NOMO-1 (cell line): Measurements from ENCODE around the gene SCUBE2.
A peak's percentile ranks its signal among the peaks of the same experiment; 100 is the strongest.

Source experiments
- DNase-seq, 2 experiments: peaks; one replicate each; lab custom pipeline; 2025; ENCODE audit not compliant: unreplicated experiment in 2 of 2; lab: John Stamatoyannopoulos, UW

SCUBE2 gene

GRCh38 chr11:9049959-9050358 is 41.4 kb downstream of the SCUBE2 start:
- no peak for DNase-seq

DNA sequence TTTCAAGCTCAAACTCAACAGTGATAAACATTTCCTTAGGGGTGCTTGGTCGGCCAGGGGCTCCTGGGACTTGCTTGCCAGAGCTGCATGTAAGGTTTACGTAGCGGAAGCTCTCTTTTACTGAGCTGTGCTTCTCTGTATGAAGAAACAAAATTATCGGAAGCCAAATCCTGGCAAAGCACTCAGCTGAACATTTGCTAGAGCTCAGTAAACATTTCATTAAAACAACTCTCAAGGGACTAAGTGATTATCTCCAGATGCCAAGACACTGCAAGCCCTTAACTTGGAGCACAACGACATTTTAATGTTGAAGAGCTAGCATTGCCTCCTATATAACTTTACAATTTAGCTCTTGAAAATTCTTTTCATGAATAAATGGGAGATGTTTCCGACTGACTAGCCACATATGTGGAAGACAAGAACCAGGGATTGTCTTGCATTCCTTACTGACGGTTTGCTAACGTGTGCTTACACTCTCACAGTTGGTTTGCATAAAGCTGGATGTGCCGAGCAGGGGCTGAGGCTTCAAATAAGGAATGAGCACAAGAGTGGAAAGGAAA is 43.4 kb downstream of the SCUBE2 start:
- DNase-seq = no peak

DNA sequence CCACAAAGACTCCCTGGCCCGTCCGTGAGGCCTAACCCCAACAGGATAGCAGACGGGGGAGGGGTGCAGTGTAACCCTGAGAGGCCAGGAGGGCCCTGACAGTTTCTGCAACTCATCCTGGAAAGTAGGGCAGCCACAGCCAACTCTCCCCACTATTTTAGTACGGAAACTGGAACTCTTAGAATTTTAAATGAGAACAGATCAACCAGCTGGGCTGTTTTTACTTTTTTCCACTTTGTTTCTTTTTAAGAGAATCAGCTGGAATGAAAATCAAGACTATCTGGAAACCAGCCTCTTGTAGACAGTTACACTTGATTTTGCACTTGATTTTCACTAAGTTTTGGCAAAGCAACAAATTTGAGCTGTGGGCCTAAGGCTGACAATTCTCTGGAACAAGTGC is 44.9 kb downstream of the SCUBE2 start:
- DNase-seq = no peak

DNA sequence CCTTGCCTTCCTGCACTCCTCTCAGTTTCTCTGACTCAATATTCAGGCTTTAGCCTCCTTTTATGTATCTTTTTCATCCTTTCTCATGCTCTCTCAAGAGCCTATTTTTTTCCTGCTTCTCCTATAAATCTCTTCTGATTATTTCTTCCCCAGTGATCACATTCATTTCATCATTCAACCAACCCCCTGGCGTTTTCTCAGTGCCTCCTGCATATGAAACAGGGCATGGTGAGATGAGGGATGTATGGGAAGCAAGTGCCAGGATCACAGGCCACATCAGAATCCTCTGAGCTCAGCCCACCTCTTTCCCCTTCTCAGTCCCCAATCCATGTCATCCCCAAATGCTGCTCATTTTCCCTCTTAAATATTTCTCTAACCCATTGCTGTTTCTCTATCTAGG is 48.9 kb downstream of the SCUBE2 start:
- no peak for DNase-seq

DNA sequence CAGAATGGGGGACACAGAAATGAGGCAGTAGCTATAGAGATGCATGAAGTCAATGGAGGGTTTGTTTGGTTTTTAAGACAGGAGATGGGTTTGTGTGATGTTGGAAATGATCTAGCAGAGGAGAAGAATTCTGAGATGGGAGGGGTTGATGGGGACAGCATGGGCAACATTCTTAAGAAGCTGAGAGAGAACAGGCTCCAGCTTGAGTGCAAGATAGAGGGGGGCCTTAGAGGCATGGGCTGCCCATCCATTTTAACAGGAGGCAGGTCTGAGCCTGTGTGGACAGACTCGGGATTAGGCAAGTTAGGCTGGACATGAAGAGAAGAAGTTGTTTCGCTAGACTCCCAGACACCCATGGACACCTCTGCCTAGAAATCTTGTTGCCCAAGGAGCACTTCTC is 49.7 kb downstream of the SCUBE2 start:
- DNase-seq = no peak

GRCh38 chr11:9040410-9040809 is 51.0 kb downstream of the SCUBE2 start:
- no peak for DNase-seq

DNA sequence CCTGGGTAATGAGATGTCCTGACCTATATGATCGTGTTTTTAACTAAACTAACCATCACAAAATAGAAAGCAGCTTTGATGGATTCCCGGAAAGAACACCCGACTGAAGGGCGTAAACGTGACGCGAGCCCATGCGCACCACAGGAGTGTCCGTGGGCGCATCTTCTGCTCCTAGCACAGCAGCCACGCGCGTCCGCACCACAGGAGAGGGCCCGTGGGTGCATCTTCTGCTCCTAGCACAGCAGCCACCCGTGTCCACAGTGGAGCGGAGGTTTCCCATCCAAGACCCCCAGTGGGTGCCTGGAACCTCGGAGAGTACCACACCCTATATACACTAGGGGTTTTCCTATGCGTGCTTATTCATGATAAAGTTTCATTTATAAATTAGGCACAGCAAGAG is 51.5 kb downstream of the SCUBE2 start:
- no peak for DNase-seq

- peak; percentile 6 to 64 for DNase-seq
These were observed 52.2 kb downstream of the SCUBE2 start for GRCh38 chr11:9039198-9039597.

DNA sequence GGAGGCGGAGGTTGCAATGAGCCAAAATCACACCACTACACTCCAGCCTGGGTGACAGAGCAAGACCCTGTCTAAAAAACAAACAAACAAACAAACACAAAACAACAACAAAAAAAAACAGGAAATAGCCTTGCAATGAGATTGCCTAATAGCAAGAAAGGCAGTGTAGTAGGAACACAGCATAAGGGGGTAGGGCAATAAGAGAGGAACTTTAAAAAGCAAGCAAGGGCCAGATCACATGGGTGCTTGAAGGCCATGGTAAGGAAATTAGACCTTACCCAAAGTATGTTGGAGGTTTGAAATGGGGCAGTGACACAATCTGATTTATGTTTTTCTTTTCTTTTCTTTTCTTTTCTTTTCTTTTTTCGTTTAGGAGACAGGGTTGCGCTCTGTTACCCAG is 52.9 kb downstream of the SCUBE2 start:
- DNase-seq = peak; percentile 54 to 58

- no peak for DNase-seq
These were observed 53.4 kb downstream of the SCUBE2 start for GRCh38 chr11:9037963-9038362.

DNA sequence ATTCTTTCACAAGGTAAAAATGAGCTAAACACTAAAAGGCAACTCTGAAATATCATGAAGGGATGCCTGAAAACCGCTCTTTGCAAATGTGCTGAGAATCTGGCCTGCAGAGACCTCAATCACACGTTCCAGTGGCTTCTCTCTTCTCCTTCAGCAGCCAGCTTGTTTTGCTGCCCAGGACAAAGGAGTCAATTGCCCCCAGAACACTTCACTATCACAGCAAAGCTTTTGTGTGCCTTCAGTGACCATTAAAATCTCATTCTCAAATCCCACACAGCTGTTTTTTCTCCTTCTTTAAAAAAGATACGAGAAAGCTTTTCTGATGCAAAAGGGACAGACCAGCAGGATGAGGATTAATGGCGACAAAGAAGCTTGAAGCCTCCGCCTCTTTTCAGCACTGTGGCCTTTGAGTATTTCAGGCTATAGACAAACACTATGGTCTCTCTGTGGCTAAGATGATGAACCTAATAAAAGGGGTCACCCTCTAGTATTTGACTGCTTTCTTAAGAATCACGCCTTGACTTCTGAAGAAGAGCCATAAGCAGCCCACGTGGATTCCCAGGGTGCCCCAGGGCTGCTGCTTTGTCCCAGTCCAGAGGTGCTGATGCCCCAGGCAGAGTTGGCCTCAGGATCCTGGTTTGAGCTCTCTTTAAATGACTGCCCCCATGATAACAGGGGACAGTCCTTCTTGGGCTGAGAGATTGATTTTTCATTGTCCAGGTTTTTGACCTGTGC is 54.2 kb downstream of the SCUBE2 start:
- DNase-seq = no peak

DNA sequence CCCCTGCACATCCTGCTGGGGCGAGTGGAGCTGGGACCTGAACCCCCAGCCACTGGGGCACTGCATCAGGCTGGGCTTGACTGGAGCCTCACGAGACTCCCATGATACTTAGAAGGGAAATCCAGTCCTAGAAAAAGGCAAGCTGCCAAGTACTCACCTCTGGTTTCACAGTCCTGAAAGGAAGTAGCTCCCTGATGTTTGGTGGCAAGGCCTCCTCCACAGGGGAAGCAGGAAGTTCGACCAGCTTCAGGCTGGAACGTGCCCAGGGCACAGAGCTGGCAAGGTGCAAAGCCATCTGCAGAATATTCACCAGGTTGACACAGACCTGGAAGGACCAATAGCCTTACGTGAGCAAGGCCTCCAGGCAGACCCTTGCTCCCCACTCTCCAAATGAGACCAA is 60.8 kb downstream of the SCUBE2 start:
- DNase-seq = no peak

- DNase-seq = no peak
These were observed 62.0 kb downstream of the SCUBE2 start for GRCh38 chr11:9029422-9029821.

DNA sequence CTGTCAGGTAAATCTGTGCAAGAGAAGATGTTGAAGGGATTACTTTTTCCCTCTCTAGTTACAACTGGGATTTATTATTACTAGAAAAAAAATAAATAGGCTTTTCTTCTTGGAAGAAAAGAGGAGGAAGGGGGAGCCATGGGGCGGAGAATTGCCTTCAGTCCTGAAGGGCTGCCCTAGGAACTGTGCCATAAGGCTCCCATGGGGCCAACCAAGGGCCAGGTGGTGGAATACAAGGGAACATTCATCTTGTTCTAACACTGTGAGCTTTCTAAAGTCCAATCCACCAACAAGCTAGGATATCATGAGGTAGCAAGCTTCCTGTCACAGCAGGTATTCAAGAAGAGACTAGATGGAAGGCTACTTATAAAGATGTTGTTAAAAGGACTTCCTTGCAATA is 62.8 kb downstream of the SCUBE2 start:
- no peak for DNase-seq

DNA sequence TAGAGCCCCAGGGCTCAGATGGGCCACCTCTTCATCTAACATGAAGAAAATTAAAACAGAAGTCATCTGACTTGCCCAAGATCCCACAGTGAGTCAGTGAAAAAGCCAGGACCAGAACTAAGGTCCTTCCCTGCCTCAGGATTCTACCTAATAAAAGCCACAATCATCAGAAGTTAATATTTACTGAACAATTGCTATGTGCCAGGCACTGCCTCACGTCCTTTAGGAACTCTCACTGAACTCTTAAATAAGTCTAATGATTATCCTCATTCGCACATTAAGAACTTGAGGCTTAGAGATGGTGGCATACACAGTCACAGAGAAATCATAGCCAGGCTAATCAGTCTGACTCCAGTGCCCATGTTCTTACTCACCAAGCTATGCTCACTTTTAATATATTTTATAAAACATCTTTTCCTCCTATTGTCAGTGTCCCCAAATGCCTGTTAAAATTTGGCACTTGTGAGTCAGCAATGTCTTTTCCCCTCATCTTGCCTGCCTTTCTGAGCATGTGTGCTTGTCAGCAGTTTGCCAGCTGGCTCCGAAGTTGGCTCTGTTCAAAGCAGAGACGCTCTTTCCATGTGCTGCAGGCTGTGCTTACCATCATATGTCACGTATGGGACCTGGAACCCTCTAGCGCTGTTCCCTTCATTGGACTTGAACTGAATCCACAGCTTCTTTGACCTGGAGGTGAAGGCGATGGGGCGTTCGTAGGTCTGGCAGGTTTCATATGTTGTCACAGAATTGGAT is 66.1 kb downstream of the SCUBE2 start:
- DNase-seq = no peak

DNA sequence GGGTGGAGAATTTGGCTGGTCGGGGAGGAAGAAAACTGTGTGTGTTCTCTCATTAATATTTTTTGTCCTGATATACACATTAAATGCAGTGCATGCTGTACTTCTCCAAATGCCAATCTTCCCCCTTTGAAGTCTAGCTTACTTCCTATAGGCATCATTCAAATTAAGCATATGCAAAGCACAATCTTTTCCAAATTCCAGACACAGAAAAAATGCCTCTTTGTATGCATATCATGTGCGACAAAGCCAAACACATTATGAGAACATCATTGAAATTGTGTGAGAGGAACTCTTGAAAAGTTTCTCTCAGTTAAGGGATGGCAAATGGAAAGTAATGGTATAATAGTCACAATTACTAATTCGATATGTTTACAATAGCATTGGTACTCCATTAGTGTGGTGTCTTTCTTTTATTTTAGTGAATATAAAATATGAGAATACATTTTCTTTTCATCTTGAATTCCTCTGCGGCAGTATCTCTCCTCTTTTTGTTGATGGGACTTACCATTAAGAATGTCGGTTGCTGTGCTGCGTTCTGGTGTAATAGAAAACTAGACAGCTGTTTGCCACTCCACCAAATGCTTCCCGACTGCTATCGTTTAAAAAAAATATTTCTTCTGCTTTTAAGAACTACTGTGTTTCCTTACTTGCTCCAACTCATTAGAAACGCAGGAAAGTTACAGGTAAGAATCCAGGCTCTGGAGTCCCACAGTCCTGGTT is 68.3 kb downstream of the SCUBE2 start:
- no peak for DNase-seq

DNA sequence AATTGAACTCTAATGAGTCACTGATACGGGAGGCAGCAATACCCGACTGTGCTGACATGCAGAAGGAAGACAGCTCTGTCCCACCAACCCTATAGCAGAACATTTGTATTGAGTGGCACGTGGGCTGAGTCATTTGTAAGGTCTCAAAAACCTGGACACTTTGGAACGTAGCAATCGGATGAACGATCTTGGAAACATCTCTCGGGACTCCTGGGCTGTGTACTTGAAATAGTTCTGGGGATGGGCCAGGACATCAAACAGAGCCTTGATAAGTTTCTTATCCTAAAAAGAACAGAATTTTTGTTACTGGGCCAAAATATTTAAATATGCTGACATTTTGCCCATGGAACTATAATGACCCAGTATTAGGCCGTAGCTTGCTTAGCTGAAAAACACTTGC is 70.5 kb downstream of the SCUBE2 start:
- no peak for DNase-seq

DNA sequence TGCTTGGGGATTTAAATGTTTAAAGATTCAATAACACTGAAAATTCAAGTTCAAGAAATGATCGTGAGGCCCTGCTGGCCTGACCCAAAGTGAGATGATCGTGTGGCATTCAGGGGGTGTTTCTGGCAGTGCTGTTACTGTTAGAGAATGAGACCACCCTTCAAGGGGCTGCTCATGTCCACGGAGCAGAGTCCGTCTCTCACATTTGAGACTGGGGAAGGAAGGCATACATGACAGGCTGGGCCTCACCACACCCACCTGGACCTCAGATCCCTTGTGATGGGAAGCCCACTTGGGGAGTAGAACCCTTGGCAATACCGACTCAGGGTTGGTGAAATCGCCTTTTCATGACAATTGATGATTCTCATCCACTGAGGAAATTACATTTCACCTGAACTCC is 71.5 kb downstream of the SCUBE2 start:
- no peak for DNase-seq

- DNase-seq = peak; percentile 78 to 92
These were observed 73.6 kb downstream of the SCUBE2 start for GRCh38 chr11:9017773-9018172.

- peak in 1 of 2 experiments; percentile 21 for DNase-seq
These were observed 74.3 kb downstream of the SCUBE2 start for GRCh38 chr11:9016916-9017642.

DNA sequence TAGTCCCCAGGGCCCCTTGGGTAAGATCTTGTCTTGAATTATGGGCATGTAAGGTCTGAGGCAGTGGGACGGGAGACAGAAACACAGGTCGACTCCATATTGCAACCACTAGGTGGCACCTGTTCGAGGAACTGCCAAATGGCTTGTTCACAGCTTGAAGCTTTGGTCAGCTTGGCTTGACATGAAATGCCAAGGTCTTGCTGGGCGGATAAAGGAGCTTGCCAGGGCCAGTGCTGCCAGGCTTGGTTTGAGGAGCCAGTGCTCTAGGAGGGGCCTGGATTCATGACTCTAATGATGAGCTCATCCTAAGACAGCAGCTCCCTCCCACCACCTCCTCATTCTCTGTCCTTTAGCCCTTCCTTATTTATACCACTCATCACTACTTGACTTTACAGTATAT is 75.7 kb downstream of the SCUBE2 start:
- peak; percentile 20 to 69 for DNase-seq
